Raji (cell line): ENCODE data around the gene ABTB1.

Experiments
- POLR2A ChIP-seq: IDR thresholded peaks from 2 replicates; pipeline ENCODE4 v1.6.1; 2011; ENCODE audit warnings: low read depth, low read length, control low read depth; ENCODE audit not compliant: insufficient read depth

The ABTB1 gene

GRCh38 chr3:127672429-127673190 is at the start of gene ABTB1:
Gene ABTB1 (plus strand): TSS chr3:127672952. CDS start chr3:127673026, 74 bp downstream.
- TF ChIP-seq POLR2A = peak; percentile 71

- TF ChIP-seq POLR2A = no peak
Observed at GRCh38 chr3:127624063-127624462, 48.7 kb upstream of the ABTB1 start.

- TF ChIP-seq POLR2A = no peak
Observed at GRCh38 chr3:127625821-127626220, 46.9 kb upstream of the ABTB1 start.

GRCh38 chr3:127628426-127628787 is 44.3 kb upstream of the ABTB1 start:
- no peak for TF ChIP-seq POLR2A

- no peak for TF ChIP-seq POLR2A
Observed at GRCh38 chr3:127628788-127629466, 43.8 kb upstream of the ABTB1 start, which contains the start of gene PODXL2. Gene PODXL2 (plus strand): TSS chr3:127629185. CDS start chr3:127629220, 35 bp downstream.

GRCh38 chr3:127629467-127630403 is 43.0 kb upstream of the ABTB1 start:
- TF ChIP-seq POLR2A = 0 out of 2 replicates have a peak, but pooled peaks have one; percentile 25

- TF ChIP-seq POLR2A = no peak
Observed at GRCh38 chr3:127630811-127631714, 41.7 kb upstream of the ABTB1 start.

- no peak for TF ChIP-seq POLR2A
Observed at GRCh38 chr3:127632035-127632820, 40.5 kb upstream of the ABTB1 start.

GRCh38 chr3:127634653-127635052 is 38.1 kb upstream of the ABTB1 start:
- no peak for TF ChIP-seq POLR2A

GRCh38 chr3:127637546-127637945 is 35.2 kb upstream of the ABTB1 start:
- no peak for TF ChIP-seq POLR2A

- no peak for TF ChIP-seq POLR2A
Observed at GRCh38 chr3:127637971-127638370, 34.8 kb upstream of the ABTB1 start.

- no peak for TF ChIP-seq POLR2A
Observed at GRCh38 chr3:127639173-127640041, 33.3 kb upstream of the ABTB1 start.

- no peak for TF ChIP-seq POLR2A
Observed at GRCh38 chr3:127640042-127640355, 32.8 kb upstream of the ABTB1 start.
